Pancreas (tissue), 10 donors: Measurements from ENCODE around the gene HIVEP3. TPM values are rescaled to one million over a fixed set of nuclear protein-coding genes. Genes with fewer than 3 reads are reported as not detected.

Experiments used
- ATAC-seq, 4 donors: fragments of 200-7000 bp; cut with Tn5 transposase; one replicate each; pipeline versions ENCODE4 v1.8.0 to v1.9.1; 2020; ENCODE audit warnings: mild to moderate bottlenecking in 4 of 4, moderate library complexity in 4 of 4
- DNase-seq, 6 donors: peaks; one replicate each; pipeline ENCODE4 v3.0.0-alpha.2; 2020
- FAIRE-seq: peaks from 2 replicates; lab custom pipeline; 2012; peaks lifted over from hg19 to GRCh38; lab: Jason Lieb, UNC
- H3K27ac ChIP-seq, 4 donors: fragments of 200-600 bp; sonication (generic); 1 replicate in 3 of 4; 2 replicates in 1 of 4; pipeline versions ENCODE4 v1.5.0 to v1.8.0; 2020
- H3K27me3 ChIP-seq, 4 donors: fragments of 200-600 bp; one replicate each; pipeline ENCODE4 v1.8.0; 2021
- H3K36me3 ChIP-seq, 3 donors: fragments of 200-600 bp; sonication (generic) in 1 of 3; one replicate each; pipeline versions ENCODE4 v1.5.0 to v1.8.0; 2020 to 2021
- H3K4me1 ChIP-seq, 3 donors: fragments of 200-600 bp; one replicate each; pipeline ENCODE4 v1.8.0; 2021
- H3K4me3 ChIP-seq, 4 donors: fragments of 200-600 bp; sonication (generic) in 2 of 4; one replicate each; pipeline versions ENCODE4 v1.5.0 to v1.8.0; 2020 to 2021
- H3K9me3 ChIP-seq, 4 donors: fragments of 200-600 bp; one replicate each; pipeline ENCODE4 v1.8.0; 2021
- CTCF ChIP-seq, 4 donors: fragments of 200-600 bp; sonication (generic) in 3 of 4; IDR thresholded peaks; one replicate each; pipeline versions ENCODE4 v1.5.0 to v1.8.0; 2021; ENCODE audit warnings: antibody characterized with exemption in 4 of 4
- WGBS, 2 donors: extraction: QIAGEN DNeasy Blood & Tissue Kit; methylation state at CpG; one replicate each; pipeline ENCODE4 v1.1.7; 2013; 5-methylcytosine and 5-hydroxymethylcytosine counted together
- intact Hi-C, 3 donors: fragments of 100-400 bp; cut with DNase I; formaldehyde crosslinking; loops; one replicate each; pipeline versions ENCODE4 v1.11.1 to v1.14.2; 2022
- polyA plus RNA-seq, 2 donors: library from polyadenylated mRNA; stranded (reverse); fragments of 200-250 nt; gene quantifications; one replicate each; pipeline ENCODE4 v1.2.3, GENCODE V29; 2013
- total RNA-seq, 6 donors: library from RNA; stranded (reverse); fragmentation: NEBNext Ultra II Directional in 4 of 6; extraction: Animal tissue kit (Norgen Biotek cat#: 25700) in 4 of 6; gene quantifications; one replicate each; pipeline versions ENCODE4 v1.2.1 to v1.2.4, GENCODE V29; 2021 to 2023
- donor health status: healthy with polysubstance abuse.
- donor health status: DM: no; HTN: no; CAD: no; lungs with moderate emphysema.
- donor health status: DM: no; HTN: no; CAD: no.
- donor health status: control.
- donor health status: control.
- donor health status: Bipolar disorder and iron deficiency.
- donor health status: DM: yes; HTN: yes; CAD: no.
- donor health status: DM: no; HTN: no; CAD: no.
- donor health status: DM: no; HTN: no; CAD: no.
- donor health status: DM: yes; HTN: yes; CAD: no.

The HIVEP3 gene
- 1 to 10 TPM; 2.8 to 5.0 (median 3.1) TPM for total RNA-seq
- polyA plus RNA-seq = 1 to 10 TPM; 2.7 to 3.7 TPM

- peaks cover 0 to 12% (median 0%) of the 10 kb centered on the region in 3 donors for H3K4me1 ChIP-seq
- H3K27me3 ChIP-seq = no peaks in the 10 kb centered on the region
- 5% methylated on average over 15 of the region's 15 CpGs for WGBS, 2 donors
- H3K36me3 ChIP-seq = no peaks in the 10 kb centered on the region
- H3K27ac ChIP-seq = peak within 1 kb of the TSS in 3 of 4 donors; percentile 25 to 44 (median 35)
- no peaks in the 10 kb centered on the region for H3K9me3 ChIP-seq
- ATAC-seq (peak; percentile 62 to 75 (median 64)), DNase-seq (no peak), FAIRE-seq (no peak)
- H3K4me3 ChIP-seq = peak within 1 kb of the TSS; percentile 56 to 72 (median 69)
- TF ChIP-seq CTCF (IDR thresholded peaks at IDR 0.05) = no peak
- intact Hi-C loops = no loop called here
Measured at GRCh38 chr1:41918450-41919043, at the start of gene HIVEP3. Gene HIVEP3 (minus strand): TSS chr1:41918922.

- intact Hi-C loops = no loop called here
- H3K4me3 ChIP-seq = no peak overlapping the region
- H3K4me1 ChIP-seq = no peaks in the 10 kb centered on the region
- ATAC-seq = no peak
- TF ChIP-seq CTCF (IDR thresholded peaks at IDR 0.05) = no peak
- FAIRE-seq = no peak
- no peaks in the 10 kb centered on the region for H3K9me3 ChIP-seq
- peak in 1 of 6 donors; percentile 27 for DNase-seq
- H3K27me3 ChIP-seq = no peaks in the 10 kb centered on the region
- H3K27ac ChIP-seq = no peak overlapping the region
- WGBS, 2 donors = 95 to 98% methylated on average over 3 of the region's 3 CpGs
- H3K36me3 ChIP-seq = no peaks in the 10 kb centered on the region
Measured at GRCh38 chr1:41964400-41964799, 45.7 kb upstream of the HIVEP3 start.

GRCh38 chr1:41963636-41964035, 44.9 kb upstream of the HIVEP3 start:
- no peak for ATAC-seq
- no peaks in the 10 kb centered on the region for H3K4me1 ChIP-seq
- FAIRE-seq = no peak
- TF ChIP-seq CTCF (IDR thresholded peaks at IDR 0.05) = no peak
- 85 to 87% methylated on average over 6 of the region's 6 CpGs for WGBS, 2 donors
- H3K36me3 ChIP-seq = no peaks in the 10 kb centered on the region
- no peak for DNase-seq
- H3K27ac ChIP-seq = no peak overlapping the region
- no peaks in the 10 kb centered on the region for H3K9me3 ChIP-seq
- intact Hi-C loops = no loop called here
- no peaks in the 10 kb centered on the region for H3K27me3 ChIP-seq
- no peak overlapping the region for H3K4me3 ChIP-seq

- 76 to 86% methylated on average over 6 of the region's 6 CpGs for WGBS, 2 donors
- Histone ChIP-seq H3K4me3 (no peak overlapping the region), H3K36me3 (no peaks in the 10 kb centered on the region), H3K27ac (no peak overlapping the region), H3K27me3 (no peaks in the 10 kb centered on the region), H3K9me3 (no peaks in the 10 kb centered on the region), H3K4me1 (peaks cover 5 to 14% (median 12%) of the 10 kb centered on the region in 3 donors)
- DNase-seq (no peak), ATAC-seq (no peak), FAIRE-seq (no peak)
- no peak for TF ChIP-seq CTCF (IDR thresholded peaks at IDR 0.05)
- intact Hi-C loops = no loop called here
Measured at GRCh38 chr1:41958015-41958673, 39.4 kb upstream of the HIVEP3 start.

- intact Hi-C loops = no loop called here
- Histone ChIP-seq H3K36me3 (no peaks in the 10 kb centered on the region), H3K27ac (no peak overlapping the region), H3K4me3 (no peak overlapping the region), H3K27me3 (no peaks in the 10 kb centered on the region), H3K9me3 (no peaks in the 10 kb centered on the region), H3K4me1 (peaks cover 5 to 14% (median 12%) of the 10 kb centered on the region in 3 donors)
- DNase-seq (peak in 1 of 6 donors; percentile 46), ATAC-seq (peak; percentile 71 to 83 (median 76)), FAIRE-seq (no peak)
- TF ChIP-seq CTCF (IDR thresholded peaks at IDR 0.05) = no peak
- WGBS, 2 donors = 61 to 75% methylated on average over 3 of the region's 3 CpGs
Measured at GRCh38 chr1:41957568-41957967, 38.8 kb upstream of the HIVEP3 start.
